A549 (cell line): ENCODE results near the gene KDM8. TPM values are rescaled to one million over a fixed set of nuclear protein-coding genes. Genes with fewer than 3 reads are reported as not detected.

Experiments
- ATAC-seq, 2 experiments: fragments of 200-7000 bp in 1 of 2; fragments of >200 bp in 1 of 2; cut with Nextera tagmentation in 1 of 2; cut with Tn5 transposase in 1 of 2; 3 replicates each; pipeline versions ENCODE4 v1.8.0 to v1.9.1; 2018 to 2020; ENCODE audit warnings: mild to moderate bottlenecking in 1 of 2, moderate library complexity in 1 of 2
- CTCF ChIA-PET: fragments of 300-600 bp; sonication (Branson Sonifier 250); formaldehyde crosslinking; extraction: SDS; loops from one replicate; lab custom pipeline; 2021; ENCODE audit warnings: antibody characterized with exemption, inconsistent platforms; lab: Yijun Ruan, JAX
- POLR2A ChIA-PET: fragments of 350-600 bp; formaldehyde crosslinking; extraction: SDS; loops from one replicate; lab custom pipeline; 2021; ENCODE audit warnings: antibody characterized with exemption, inconsistent platforms; lab: Yijun Ruan, JAX
- DNase-seq, 2 experiments: peaks; one replicate each; pipeline versions ENCODE4 v3.0.0 to v3.0.0-alpha.2; 2011 to 2016; ENCODE audit warnings: low read depth in 1 of 2, low spot score in 1 of 2
- FAIRE-seq: peaks from 2 replicates; lab custom pipeline; 2011; peaks lifted over from hg19 to GRCh38; lab: Jason Lieb, UNC
- H3K27ac ChIP-seq, 2 experiments: fragments of >200 bp; sonication (Bioruptor Twin); formaldehyde crosslinking; 3 replicates each; pipeline ENCODE4 v1.5.1; 2016 to 2017
- H3K4me1 ChIP-seq: fragments of >200 bp; sonication (Bioruptor Twin); formaldehyde crosslinking; 3 replicates; pipeline ENCODE4 v1.6.1; 2016
- H3K4me2 ChIP-seq: fragments of >200 bp; sonication (Bioruptor Twin); formaldehyde crosslinking; 3 replicates; pipeline ENCODE4 v1.6.1; 2016
- H3K4me3 ChIP-seq: fragments of >200 bp; sonication (Bioruptor Twin); formaldehyde crosslinking; 3 replicates; pipeline ENCODE4 v1.5.1; 2016
- H3K9me3 ChIP-seq: fragments of >200 bp; sonication (Bioruptor Twin); formaldehyde crosslinking; 3 replicates; pipeline ENCODE4 v1.6.1; 2016
- ATOH8 ChIP-seq: fragments of 250-450 bp; sonication (Bioruptor Pico); IDR thresholded peaks from 2 replicates; pipeline ENCODE4 v1.5.0; 2020; ENCODE audit warnings: low read depth, mild to moderate bottlenecking, moderate library complexity
- BCL3 ChIP-seq: fragments of >200 bp; sonication (Bioruptor Twin); formaldehyde crosslinking; IDR thresholded peaks from 3 replicates; pipeline ENCODE4 v1.6.1; 2016
- BHLHE40 ChIP-seq: IDR thresholded peaks from 2 replicates; pipeline ENCODE4 v1.6.1; 2012; ENCODE audit warnings: low read depth, low read length, inconsistent platforms
- CBX2 ChIP-seq: fragments of 200-600 bp; sonication (generic); IDR thresholded peaks from 2 replicates; pipeline ENCODE4 v1.6.1; 2016; ENCODE audit warnings: low read depth, mild to moderate bottlenecking, borderline replicate concordance
- CBX8 ChIP-seq: fragments of 200-600 bp; sonication (generic); IDR thresholded peaks from 2 replicates; pipeline ENCODE4 v1.6.1; 2016
- CEBPB ChIP-seq, 2 experiments: fragments of >200 bp in 1 of 2; sonication (Bioruptor Twin) in 1 of 2; formaldehyde crosslinking in 1 of 2; IDR thresholded peaks; 2 replicates each; pipeline ENCODE4 v1.6.1; 2012 to 2016
- CHD2 ChIP-seq: fragments of 150-350 bp; IDR thresholded peaks from 2 replicates; pipeline ENCODE4 v1.6.1; 2014; ENCODE audit warnings: low read length; ENCODE audit not compliant: partially characterized antibody
- CHD4 ChIP-seq: fragments of 200-600 bp; sonication (generic); IDR thresholded peaks from 2 replicates; pipeline ENCODE4 v1.6.1; 2016; ENCODE audit warnings: antibody characterized with exemption, mild to moderate bottlenecking, borderline replicate concordance
- E2F6 ChIP-seq: IDR thresholded peaks from 2 replicates; pipeline ENCODE4 v1.6.1; 2012; ENCODE audit warnings: low read depth, borderline replicate concordance
- EP300 ChIP-seq, 2 experiments: fragments of >200 bp; sonication (Bioruptor Twin); formaldehyde crosslinking; IDR thresholded peaks; 2 replicates in 1 of 2; 3 replicates in 1 of 2; pipeline ENCODE4 v1.6.1; 2016 to 2017
- FOSL2 ChIP-seq, 2 experiments: fragments of 450-650 bp in 1 of 2; fragments of >200 bp in 1 of 2; sonication (Bioruptor Twin) in 1 of 2; formaldehyde crosslinking; IDR thresholded peaks; 2 replicates each; pipeline versions ENCODE4 v1.5.0 to v1.6.1; 2016 to 2020; ENCODE audit warnings: mild to moderate bottlenecking in 1 of 2, moderate library complexity in 1 of 2
- HDAC2 ChIP-seq: fragments of 200-600 bp; sonication (generic); IDR thresholded peaks from 2 replicates; pipeline ENCODE4 v1.6.1; 2016
- HMGXB4 ChIP-seq: fragments of 250-450 bp; sonication (Bioruptor Pico); IDR thresholded peaks from 2 replicates; pipeline ENCODE4 v1.5.0; 2021; ENCODE audit warnings: mild to moderate bottlenecking, moderate library complexity, borderline replicate concordance
- HOXA7 ChIP-seq: fragments of 250-450 bp; sonication (Bioruptor Pico); IDR thresholded peaks from 2 replicates; pipeline ENCODE4 v1.5.0; 2020; ENCODE audit warnings: mild to moderate bottlenecking, moderate library complexity
- JUNB ChIP-seq: fragments of >200 bp; sonication (Bioruptor Twin); formaldehyde crosslinking; IDR thresholded peaks from 2 replicates; pipeline ENCODE4 v1.6.1; 2016
- KDM1A ChIP-seq: fragments of 200-600 bp; sonication (generic); IDR thresholded peaks from 2 replicates; pipeline ENCODE4 v1.6.1; 2016; ENCODE audit warnings: low read depth, mild to moderate bottlenecking
- MAFK ChIP-seq: fragments of 450-650 bp; IDR thresholded peaks from 2 replicates; pipeline ENCODE4 v1.6.1; 2014; ENCODE audit not compliant: partially characterized antibody
- MAX ChIP-seq: IDR thresholded peaks from 2 replicates; pipeline ENCODE4 v1.6.1; 2012
- MYC ChIP-seq: IDR thresholded peaks from 2 replicates; pipeline ENCODE4 v1.6.1; 2012; ENCODE audit warnings: mild to moderate bottlenecking, inconsistent platforms, low read length, improper control_type of control experiment, borderline replicate concordance
- NFE2L2 ChIP-seq: fragments of 150-350 bp; conservative IDR thresholded peaks from 2 replicates; pipeline ENCODE4 v1.6.1; 2014; ENCODE audit warnings: low read length
- NPAS2 ChIP-seq: fragments of 250-450 bp; sonication (Bioruptor Pico); IDR thresholded peaks from 2 replicates; pipeline ENCODE4 v1.8.0; 2022; ENCODE audit warnings: mild to moderate bottlenecking, moderate library complexity, borderline replicate concordance
- NR3C1 ChIP-seq: fragments of >200 bp; sonication (Bioruptor Twin); formaldehyde crosslinking; IDR thresholded peaks from 3 replicates; pipeline ENCODE4 v1.6.1; 2017
- PBX3 ChIP-seq: IDR thresholded peaks from 2 replicates; pipeline ENCODE4 v1.6.1; 2012
- PHF8 ChIP-seq: fragments of 200-600 bp; sonication (generic); IDR thresholded peaks from 2 replicates; pipeline ENCODE4 v1.6.1; 2016; ENCODE audit warnings: low read depth, mild to moderate bottlenecking, antibody characterized with exemption, moderate library complexity, borderline replicate concordance
- POLR2A ChIP-seq: IDR thresholded peaks from 2 replicates; pipeline ENCODE4 v1.6.1; 2012; ENCODE audit warnings: mild to moderate bottlenecking, low read length
- RCOR1 ChIP-seq: fragments of 150-350 bp; IDR thresholded peaks from 2 replicates; pipeline ENCODE4 v1.6.1; 2014; ENCODE audit warnings: antibody characterized with exemption, low read length, low read depth
- SMC3 ChIP-seq: fragments of >200 bp; sonication (Bioruptor Twin); formaldehyde crosslinking; IDR thresholded peaks from 3 replicates; pipeline ENCODE4 v1.6.1; 2018; ENCODE audit warnings: inconsistent platforms
- SREBF2 ChIP-seq: fragments of 450-650 bp; IDR thresholded peaks from 2 replicates; pipeline ENCODE4 v1.6.1; 2014; ENCODE audit warnings: mild to moderate bottlenecking, moderate library complexity
- USF2 ChIP-seq: fragments of 450-650 bp; IDR thresholded peaks from 2 replicates; pipeline ENCODE4 v1.6.1; 2014; ENCODE audit warnings: antibody characterized with exemption
- ZFP36 ChIP-seq: fragments of 450-650 bp; IDR thresholded peaks from 2 replicates; pipeline ENCODE4 v1.6.1; 2014; ENCODE audit warnings: borderline replicate concordance; ENCODE audit not compliant: partially characterized antibody
- WGBS: methylation state at CpG from one replicate; pipeline ENCODE4 v1.1.6; 2017; ENCODE audit errors: missing lambda C conversion rate; 5-methylcytosine and 5-hydroxymethylcytosine counted together
- polyA plus RNA-seq, 4 experiments: library from polyadenylated mRNA; depleted of rRNA in 3 of 4; stranded (reverse); fragments of >200 nt; fragmentation: RNase III in 1 of 4; extraction: RNeasy Plus Mini Kit Qiagen cat#74134 plus additional on column Dnase treatment in 1 of 4; gene quantifications; 2 replicates in 3 of 4; 3 replicates in 1 of 4; pipeline ENCODE4 v1.2.3, GENCODE V29; 2011 to 2017

Gene KDM8
- polyA plus RNA-seq, 2 of the 4 experiments (the other 2 are of a cell fraction), result 1.6 to 2.3 TPM

- Histone ChIP-seq H3K4me3 (no peak overlapping the region), H3K4me2 (no peak overlapping the region), H3K4me1 (no peaks in the 10 kb centered on the region), H3K27ac (no peak overlapping the region), H3K9me3 (no peaks in the 10 kb centered on the region)
- ChIA-PET POLR2A (interaction anchor here (1.1 kb wide), 1 partner anchor 12 kb away, joined by 5 read pairs; the partner anchor contains the start of gene KDM8), CTCF (interaction anchor here (0.5 to 2.9 kb wide), 5 partner anchors 12 to 534 kb away, joined by 3 to 15 read pairs (median 4); partner anchors contain the start of gene KDM8)
- WGBS, result 79% methylated on average over 7 of the region's 7 CpGs
- no peak for TF ChIP-seq MAX
- TF ChIP-seq MAFK, result no peak
- no peak for TF ChIP-seq SMC3
- TF ChIP-seq NFE2L2, result no peak
- no peak for TF ChIP-seq HOXA7 (CRISPR knock-in tag)
- TF ChIP-seq PBX3, result no peak
- TF ChIP-seq NR3C1, result no peak
- TF ChIP-seq USF2, result no peak
- no peak for TF ChIP-seq BHLHE40
- TF ChIP-seq CBX2, result no peak
- no peak for TF ChIP-seq MYC
- TF ChIP-seq HDAC2, result no peak
- no peak for TF ChIP-seq RCOR1
- TF ChIP-seq CHD2, result no peak
- TF ChIP-seq NPAS2, result no peak
- TF ChIP-seq CHD4, result no peak
- TF ChIP-seq FOSL2 (IDR thresholded peaks at IDR 0.05), result no peak
- TF ChIP-seq FOSL2 (CRISPR knock-in tag; IDR thresholded peaks at IDR 0.05), result no peak
- no peak for TF ChIP-seq E2F6
- DNase-seq, result no peak
- no peak for ATAC-seq
- no peak for FAIRE-seq
Observed at GRCh38 chr16:27215660-27216059, 12.3 kb downstream of the KDM8 start.

GRCh38 chr16:27216297-27216885 lies 13.1 kb downstream of the KDM8 start:
- ChIA-PET POLR2A (interaction anchor here (1.1 kb wide), 1 partner anchor 13 kb away, joined by 3 read pairs; the partner anchor contains the start of gene KDM8), CTCF (interaction anchor here (0.8 to 2.9 kb wide), 3 partner anchors 19 to 152 kb away, joined by 3 to 15 read pairs (median 12); no protein-coding TSS in a partner anchor)
- 87% methylated on average over 16 of the region's 16 CpGs for WGBS
- H3K27ac ChIP-seq, result no peak overlapping the region
- no peak for TF ChIP-seq KDM1A
- TF ChIP-seq CEBPB (IDR thresholded peaks at IDR 0.05), result no peak
- no peak for TF ChIP-seq BHLHE40
- no peak for TF ChIP-seq CBX8
- TF ChIP-seq JUNB, result no peak
- no peak for TF ChIP-seq SREBF2
- no peak for TF ChIP-seq HMGXB4 (CRISPR knock-in tag)
- TF ChIP-seq BCL3, result no peak
- no peak for TF ChIP-seq ATOH8
- no peak for TF ChIP-seq PHF8
- TF ChIP-seq NFE2L2, result no peak
- no peak for TF ChIP-seq ZFP36
- no peak for TF ChIP-seq EP300 (IDR thresholded peaks at IDR 0.05)
- TF ChIP-seq MAFK, result no peak
- no peak for TF ChIP-seq POLR2A
- FAIRE-seq (no peak), DNase-seq (no peak), ATAC-seq (no peak)
- no peak overlapping the region for H3K4me3 ChIP-seq
- H3K4me1 ChIP-seq, result no peaks in the 10 kb centered on the region
- no peak overlapping the region for H3K4me2 ChIP-seq
- no peaks in the 10 kb centered on the region for H3K9me3 ChIP-seq
